ENCODE measurements around the gene SPSB4.

- TF ChIP-seq, protein P1, sequence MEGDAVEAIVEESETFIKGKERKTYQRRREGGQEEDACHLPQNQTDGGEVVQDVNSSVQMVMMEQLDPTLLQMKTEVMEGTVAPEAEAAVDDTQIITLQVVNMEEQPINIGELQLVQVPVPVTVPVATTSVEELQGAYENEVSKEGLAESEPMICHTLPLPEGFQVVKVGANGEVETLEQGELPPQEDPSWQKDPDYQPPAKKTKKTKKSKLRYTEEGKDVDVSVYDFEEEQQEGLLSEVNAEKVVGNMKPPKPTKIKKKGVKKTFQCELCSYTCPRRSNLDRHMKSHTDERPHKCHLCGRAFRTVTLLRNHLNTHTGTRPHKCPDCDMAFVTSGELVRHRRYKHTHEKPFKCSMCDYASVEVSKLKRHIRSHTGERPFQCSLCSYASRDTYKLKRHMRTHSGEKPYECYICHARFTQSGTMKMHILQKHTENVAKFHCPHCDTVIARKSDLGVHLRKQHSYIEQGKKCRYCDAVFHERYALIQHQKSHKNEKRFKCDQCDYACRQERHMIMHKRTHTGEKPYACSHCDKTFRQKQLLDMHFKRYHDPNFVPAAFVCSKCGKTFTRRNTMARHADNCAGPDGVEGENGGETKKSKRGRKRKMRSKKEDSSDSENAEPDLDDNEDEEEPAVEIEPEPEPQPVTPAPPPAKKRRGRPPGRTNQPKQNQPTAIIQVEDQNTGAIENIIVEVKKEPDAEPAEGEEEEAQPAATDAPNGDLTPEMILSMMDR (IDR thresholded peaks at IDR 0.05; ENCODE audit: insufficient read depth, low read length, poor library complexity, severe bottlenecking) = no peak
- no peak for TF ChIP-seq EZH2phosphoT487 (conservative IDR thresholded peaks at IDR 0.05; ENCODE audit: low read length)
Observed at GRCh38 chr3:141193066-141193830, 142.1 kb downstream of the SPSB4 start.
